H1 (cell line): Measurements from ENCODE around the gene MYLK. TPM values are rescaled to one million over a fixed set of nuclear protein-coding genes. Genes with fewer than 3 reads are reported as not detected.

Experiments
- CTCF ChIA-PET: fragments of 300-600 bp; sonication (Branson Sonifier 250); formaldehyde crosslinking; loops from one replicate; lab custom pipeline; 2021; ENCODE audit not compliant: partially characterized antibody; lab: Charles Lee
- POLR2A ChIA-PET: fragments of 300-600 bp; sonication (Branson Sonifier 250); formaldehyde crosslinking; loops from one replicate; lab custom pipeline; 2021; ENCODE audit warnings: inconsistent platforms; ENCODE audit not compliant: partially characterized antibody; lab: Charles Lee
- DNase-seq, 2 experiments: peaks; one replicate each; pipeline versions ENCODE4 v3.0.0 to v3.0.0-alpha.2; 2010 to 2022; ENCODE audit warnings: low spot score in 2 of 2, low read depth in 1 of 2, mixed read lengths in 1 of 2
- FAIRE-seq: peaks from 2 replicates; lab custom pipeline; 2011; peaks lifted over from hg19 to GRCh38; lab: Jason Lieb, UNC
- H2AFZ ChIP-seq: 2 replicates; pipeline ENCODE4 v1.8.1; 2012; ENCODE audit warnings: low read length, inconsistent platforms
- H2AK5ac ChIP-seq: 2 replicates; pipeline ENCODE4 v1.6.1; 2013; ENCODE audit warnings: low read depth, low read length
- H2BK120ac ChIP-seq: replicated peaks from 2 replicates; pipeline ENCODE3; 2013; ENCODE audit warnings: low read depth, low read length, inconsistent platforms
- H2BK12ac ChIP-seq: 2 replicates; pipeline ENCODE4 v1.6.1; 2013; ENCODE audit warnings: low read depth, low read length
- H2BK15ac ChIP-seq: 2 replicates; pipeline ENCODE4 v1.6.1; 2013; ENCODE audit warnings: low read length
- H2BK20ac ChIP-seq: 2 replicates; pipeline ENCODE4 v1.6.1; 2013; ENCODE audit warnings: low read length
- H2BK5ac ChIP-seq: 2 replicates; pipeline ENCODE4 v1.6.1; 2013; ENCODE audit warnings: low read depth, low read length
- H3K14ac ChIP-seq: 2 replicates; pipeline ENCODE4 v1.6.1; 2013; ENCODE audit warnings: inconsistent platforms; ENCODE audit not compliant: insufficient read length
- H3K18ac ChIP-seq: 2 replicates; pipeline ENCODE4 v1.6.1; 2013; ENCODE audit warnings: low read length; ENCODE audit errors: extremely low read depth
- H3K23ac ChIP-seq: 2 replicates; pipeline ENCODE4 v1.6.1; 2013; ENCODE audit warnings: inconsistent platforms; ENCODE audit not compliant: insufficient read length
- H3K23me2 ChIP-seq: 2 replicates; pipeline ENCODE4 v1.6.1; 2013; ENCODE audit warnings: low read depth, low read length
- H3K27ac ChIP-seq: 2 replicates; pipeline ENCODE4 v1.6.1; 2011; ENCODE audit warnings: low read depth, low read length, inconsistent platforms
- H3K27me3 ChIP-seq, 4 experiments: replicated peaks in 1 of 4; 1 replicate in 1 of 4; 2 replicates in 3 of 4; pipeline versions ENCODE4 v1.6.1 to v1.8.1; 2011 to 2013; ENCODE audit warnings: low read length in 3 of 4, mild to moderate bottlenecking in 3 of 4, inconsistent platforms in 2 of 4, mixed read lengths in 2 of 4, moderate library complexity in 1 of 4; ENCODE audit not compliant: control insufficient read depth in 3 of 4, insufficient read depth in 3 of 4; ENCODE audit errors: extremely low read depth in 1 of 4
- H3K36me3 ChIP-seq, 4 experiments: 2 replicates each; pipeline versions ENCODE4 v1.6.1 to v1.8.1; 2011 to 2013; ENCODE audit warnings: mild to moderate bottlenecking in 4 of 4, low read length in 3 of 4, moderate library complexity in 2 of 4, control low read depth in 1 of 4, inconsistent platforms in 1 of 4; ENCODE audit not compliant: insufficient read depth in 4 of 4, control insufficient read depth in 2 of 4
- H3K4ac ChIP-seq: replicated peaks from 2 replicates; pipeline ENCODE3; 2013; ENCODE audit warnings: low read length, low read depth, mixed read lengths, inconsistent platforms; ENCODE audit not compliant: insufficient read length
- H3K4me1 ChIP-seq, 4 experiments: replicated peaks in 1 of 4; 1 replicate in 1 of 4; 2 replicates in 3 of 4; pipeline versions ENCODE4 v1.6.1 to v1.8.1; 2011 to 2013; ENCODE audit warnings: low read length in 3 of 4, inconsistent platforms in 2 of 4, mixed read lengths in 1 of 4; ENCODE audit not compliant: insufficient read depth in 4 of 4, control insufficient read depth in 3 of 4
- H3K4me2 ChIP-seq, 2 experiments: 2 replicates each; pipeline versions ENCODE4 v1.6.1 to v1.8.1; 2011 to 2013; ENCODE audit warnings: low read depth in 2 of 2, low read length in 2 of 2, control low read depth in 1 of 2, inconsistent platforms in 1 of 2, mild to moderate bottlenecking in 1 of 2; ENCODE audit not compliant: insufficient read depth in 1 of 2
- H3K4me3 ChIP-seq, 4 experiments: fragments of 200-600, 300-600 bp in 1 of 4; sonication (generic), shearing (Covaris generic), sonication (Bioruptor Twin) in 1 of 4; 2 replicates each; pipeline versions ENCODE4 v1.5.1 to v1.8.1; 2011 to 2016; ENCODE audit warnings: low read length in 4 of 4, low read depth in 3 of 4, control low read depth in 2 of 4, inconsistent platforms in 2 of 4, mild to moderate bottlenecking in 2 of 4, mixed read lengths in 1 of 4, moderate library complexity in 1 of 4; ENCODE audit not compliant: insufficient read depth in 2 of 4; ENCODE audit errors: extremely low read depth in 1 of 4
- H3K56ac ChIP-seq: replicated peaks from 2 replicates; pipeline ENCODE3; 2013; ENCODE audit warnings: low read depth, mild to moderate bottlenecking, mixed read lengths, low read length, inconsistent platforms; ENCODE audit not compliant: insufficient read length
- H3K79me1 ChIP-seq: 2 replicates; pipeline ENCODE4 v1.6.1; 2013; ENCODE audit warnings: low read depth, low read length, control low read depth
- H3K79me2 ChIP-seq, 2 experiments: 2 replicates each; pipeline versions ENCODE4 v1.6.1 to v1.8.1; 2012 to 2013; ENCODE audit warnings: low read length in 2 of 2, mild to moderate bottlenecking in 2 of 2, inconsistent platforms in 1 of 2; ENCODE audit not compliant: insufficient read depth in 2 of 2, control insufficient read depth in 1 of 2
- H3K9ac ChIP-seq, 4 experiments: replicated peaks in 1 of 4; 1 replicate in 1 of 4; 2 replicates in 3 of 4; pipeline versions ENCODE4 v1.6.1 to v1.8.1; 2011 to 2013; ENCODE audit warnings: low read depth in 3 of 4, low read length in 3 of 4, control low read depth in 2 of 4, mild to moderate bottlenecking in 2 of 4, moderate library complexity in 2 of 4, inconsistent platforms in 1 of 4; ENCODE audit errors: extremely low read depth in 1 of 4
- H3K9me3 ChIP-seq, 2 experiments: 2 replicates each; pipeline versions ENCODE4 v1.6.1 to v1.8.1; 2012 to 2013; ENCODE audit warnings: mild to moderate bottlenecking in 2 of 2, moderate library complexity in 2 of 2, control low read depth in 1 of 2, inconsistent platforms in 1 of 2, low read depth in 1 of 2, low read length in 1 of 2, mixed read lengths in 1 of 2; ENCODE audit not compliant: insufficient read depth in 2 of 2
- H4K20me1 ChIP-seq, 2 experiments: replicated peaks in 1 of 2; 2 replicates each; pipeline versions ENCODE3 to v1.8.1; 2011 to 2013; ENCODE audit warnings: inconsistent platforms in 2 of 2, low read length in 2 of 2, mild to moderate bottlenecking in 1 of 2; ENCODE audit not compliant: insufficient read depth in 2 of 2, control insufficient read depth in 1 of 2
- H4K5ac ChIP-seq: 2 replicates; pipeline ENCODE4 v1.6.1; 2013; ENCODE audit warnings: low read length, low read depth, mixed read lengths, inconsistent platforms; ENCODE audit not compliant: insufficient read length
- H4K8ac ChIP-seq: 2 replicates; pipeline ENCODE4 v1.8.0; 2013; ENCODE audit warnings: mild to moderate bottlenecking, moderate library complexity, low read length, inconsistent platforms; ENCODE audit not compliant: insufficient read depth; ENCODE audit errors: extremely low read depth
- H4K91ac ChIP-seq: replicated peaks from 2 replicates; pipeline ENCODE3; 2013; ENCODE audit warnings: low read length, mixed read lengths, inconsistent platforms; ENCODE audit not compliant: insufficient read length
- CEBPB ChIP-seq: IDR thresholded peaks from 2 replicates; pipeline ENCODE4 v1.6.1; 2012; ENCODE audit warnings: low read depth, low read length
- WGBS, 2 experiments: shearing (Covaris generic) in 1 of 2; methylation state at CpG; one replicate each; pipeline versions ENCODE4 v1.1.6 to v1.1.7; 2013 to 2015; ENCODE audit warnings: low lambda C conversion rate in 2 of 2, mixed read lengths in 2 of 2, inconsistent platforms in 1 of 2, low coverage in 1 of 2, missing lambda C conversion rate in 1 of 2; ENCODE audit not compliant: insufficient replicate concordance in 2 of 2, insufficient coverage in 1 of 2, insufficient read length in 1 of 2; ENCODE audit errors: extremely low coverage in 1 of 2, missing lambda C conversion rate in 1 of 2; 5-methylcytosine and 5-hydroxymethylcytosine counted together
- polyA plus RNA-seq, 7 experiments: library from polyadenylated mRNA; depleted of rRNA in 3 of 7; stranded (reverse) in 5 of 7; unstranded in 2 of 7; fragments of >200 nt in 5 of 7; fragments of 200-250 nt in 2 of 7; gene quantifications; 1 replicate in 5 of 7; 2 replicates in 1 of 7; 4 replicates in 1 of 7; pipeline versions ENCODE4 v1.2.1 to v1.2.3, GENCODE V29; 2011 to 2013; ENCODE audit warnings: missing spikeins in 2 of 7, mixed read lengths in 2 of 7
- total RNA-seq: library from RNA; stranded (reverse); fragmentation: NEBNext Ultra II Directional; extraction: Animal tissue kit (Norgen Biotek cat#: 25700); gene quantifications from 2 replicates; pipeline ENCODE4 v1.2.1, GENCODE V29; 2021
- TF ChIP-seq, protein P1 (sequence below): IDR thresholded peaks from 2 replicates; pipeline ENCODE4 v1.6.1; 2011; ENCODE audit warnings: low read depth, mild to moderate bottlenecking, low read length; ENCODE audit not compliant: insufficient read depth

The MYLK gene
- total and polyA plus RNA-seq, 2 of the 8 experiments (the other 6 are each of a cell fraction or from before 2014, with no cell fraction given): 11.6 to 21.3 TPM

DNA sequence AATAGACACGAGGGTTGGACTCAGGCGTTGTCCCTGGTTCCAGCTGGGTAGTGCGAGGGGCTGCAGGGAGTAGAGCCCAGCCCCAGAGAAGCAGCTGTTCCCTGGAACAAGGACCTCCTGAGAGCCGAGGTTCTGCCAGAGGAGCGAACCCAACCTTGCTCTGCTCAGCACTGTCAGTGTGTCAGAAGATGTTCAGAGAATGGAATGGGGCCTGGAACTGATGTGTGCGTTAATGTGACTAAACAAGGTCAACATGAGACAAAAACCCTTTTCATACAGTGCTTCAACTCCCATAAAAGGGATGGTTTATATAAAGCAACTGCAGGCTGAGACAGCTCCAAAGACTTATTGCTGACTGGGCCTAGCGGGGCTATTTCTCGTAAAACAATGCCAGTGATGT, 263.8 kb downstream of the MYLK start:
- POLR2A ChIA-PET: interaction anchor here (1.1 to 1.2 kb wide), 2 partner anchors 12 to 16 kb away, joined by 3 read pairs; no protein-coding TSS in a partner anchor
- H2BK15ac ChIP-seq: no peak overlapping the region
- H3K23ac ChIP-seq: no peak overlapping the region
- no peaks in the 10 kb centered on the region for H3K23me2 ChIP-seq
- H3K9ac ChIP-seq: no peak overlapping the region
- WGBS, 2 experiments: 90% methylated on average over 8 of the region's 8 CpGs; no CpG with 5 or more reads in 1 of the 2 experiments
- no peak overlapping the region for H2AK5ac ChIP-seq
- H3K36me3 ChIP-seq: peaks cover 0 to 5% (median 0%) of the 10 kb centered on the region in 4 experiments; a peak in 2 of 8 replicates
- H2BK12ac ChIP-seq: no peak overlapping the region
- no peaks in the 10 kb centered on the region for H3K27me3 ChIP-seq
- no peak overlapping the region for H3K4me3 ChIP-seq
- H4K91ac ChIP-seq: no peak overlapping the region
- no peak for DNase-seq
- no peak overlapping the region for H3K56ac ChIP-seq
- CTCF ChIA-PET: interaction anchor here (0.7 to 9.1 kb wide), 6 partner anchors 8 to 122 kb away, joined by 3 to 46 read pairs (median 4); no protein-coding TSS in a partner anchor
- H3K79me1 ChIP-seq: no peaks in the 10 kb centered on the region
- 0 out of 7 replicates have a peak, but pooled peaks cover 0 to 4% (median 1%) of the 10 kb centered on the region in 4 experiments for H3K4me1 ChIP-seq
- no peak overlapping the region for H2BK20ac ChIP-seq
- H3K4me2 ChIP-seq: no peak overlapping the region
- no peaks in the 10 kb centered on the region for H3K79me2 ChIP-seq
- no peak overlapping the region for H2BK120ac ChIP-seq
- no peak for FAIRE-seq
- H3K14ac ChIP-seq: no peak overlapping the region
- H4K8ac ChIP-seq: no peak overlapping the region
- no peak overlapping the region for H4K5ac ChIP-seq
- H2AFZ ChIP-seq: no peak overlapping the region
- H3K9me3 ChIP-seq: no peaks in the 10 kb centered on the region
- H2BK5ac ChIP-seq: no peak overlapping the region
- H3K4ac ChIP-seq: no peak overlapping the region
- H4K20me1 ChIP-seq: no peaks in the 10 kb centered on the region
- H3K27ac ChIP-seq: no peak overlapping the region
- H3K18ac ChIP-seq: no peak overlapping the region
- TF ChIP-seq CEBPB: no peak
- TF ChIP-seq, protein P1, sequence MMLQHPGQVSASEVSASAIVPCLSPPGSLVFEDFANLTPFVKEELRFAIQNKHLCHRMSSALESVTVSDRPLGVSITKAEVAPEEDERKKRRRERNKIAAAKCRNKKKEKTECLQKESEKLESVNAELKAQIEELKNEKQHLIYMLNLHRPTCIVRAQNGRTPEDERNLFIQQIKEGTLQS: no peak
